ENCODE data around the gene BUB1. TPM values are rescaled to one million over a fixed set of nuclear protein-coding genes. Genes with fewer than 3 reads are reported as not detected.

BUB1 gene
- polyA plus RNA-seq, 1 donor from 2014 or later = 2.4 TPM

- Histone ChIP-seq H3K9ac (ENCODE audit: low read length) (no peak overlapping the region), H4K20me1 (ENCODE audit: insufficient read depth) (no peaks in the 10 kb centered on the region), H3F3A (ENCODE audit: insufficient read depth, low read length, poor library complexity, severe bottlenecking) (no peaks in the 10 kb centered on the region)
Measured at GRCh38 chr2:110718382-110718781, 40.5 kb upstream of the BUB1 start.

DNA sequence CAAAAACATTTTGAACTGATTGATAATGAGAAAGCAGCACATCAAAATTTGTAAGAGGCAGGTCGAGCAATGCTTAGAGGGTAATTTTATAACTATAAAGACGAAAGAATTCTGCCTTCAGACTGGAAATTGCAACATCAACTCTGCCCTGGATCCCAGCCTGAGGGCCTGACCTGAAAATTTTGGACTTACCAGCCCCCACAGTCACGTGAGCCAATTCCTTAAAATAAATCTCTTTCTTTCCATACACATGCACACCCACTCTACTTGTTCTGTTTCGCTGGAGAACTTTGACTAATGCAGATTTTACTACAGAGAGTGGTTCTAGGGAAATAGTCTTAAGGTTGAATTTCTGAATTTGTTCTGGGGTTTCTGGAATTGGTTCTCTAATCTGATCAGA lies 39.9 kb upstream of the BUB1 start:
- H3K9ac ChIP-seq (ENCODE audit: low read length) = no peak overlapping the region
- no peaks in the 10 kb centered on the region for H3K27me3 ChIP-seq (ENCODE audit: insufficient read depth, low read depth, low read length)
- H3F3A ChIP-seq (ENCODE audit: insufficient read depth, low read length, poor library complexity, severe bottlenecking) = no peaks in the 10 kb centered on the region
- H3K9me2 ChIP-seq (ENCODE audit: insufficient read depth, low read length) = no peaks in the 10 kb centered on the region
- H3K9me3 ChIP-seq (ENCODE audit: low read length) = no peaks in the 10 kb centered on the region
- no peaks in the 10 kb centered on the region for H3K79me2 ChIP-seq (replicated peaks; ENCODE audit: insufficient read depth, low read length)
- no peak overlapping the region for H3K27ac ChIP-seq (ENCODE audit: low read length)
- TF ChIP-seq CTCF (IDR thresholded peaks at IDR 0.05; ENCODE audit: poor library complexity, severe bottlenecking) = no peak
- no peak for TF ChIP-seq MXI1 (conservative IDR thresholded peaks at IDR 0.05; ENCODE audit: poor library complexity, severe bottlenecking)
- no peak for TF ChIP-seq TAF1 (IDR thresholded peaks at IDR 0.05; ENCODE audit: low read depth)
- no peak for TF ChIP-seq RAD21 (conservative IDR thresholded peaks at IDR 0.05)
- TF ChIP-seq POLR2AphosphoS5 (IDR thresholded peaks at IDR 0.05) = no peak
- no peak for TF ChIP-seq SMC3 (conservative IDR thresholded peaks at IDR 0.05; ENCODE audit: poor library complexity)
- TF ChIP-seq EP300 (conservative IDR thresholded peaks at IDR 0.05; ENCODE audit: poor library complexity, severe bottlenecking) = no peak
- no peak for TF ChIP-seq EZH2 (IDR thresholded peaks at IDR 0.05; ENCODE audit: borderline replicate concordance, insufficient read depth, low read length, poor library complexity, severe bottlenecking)
- TF ChIP-seq, protein P1, sequence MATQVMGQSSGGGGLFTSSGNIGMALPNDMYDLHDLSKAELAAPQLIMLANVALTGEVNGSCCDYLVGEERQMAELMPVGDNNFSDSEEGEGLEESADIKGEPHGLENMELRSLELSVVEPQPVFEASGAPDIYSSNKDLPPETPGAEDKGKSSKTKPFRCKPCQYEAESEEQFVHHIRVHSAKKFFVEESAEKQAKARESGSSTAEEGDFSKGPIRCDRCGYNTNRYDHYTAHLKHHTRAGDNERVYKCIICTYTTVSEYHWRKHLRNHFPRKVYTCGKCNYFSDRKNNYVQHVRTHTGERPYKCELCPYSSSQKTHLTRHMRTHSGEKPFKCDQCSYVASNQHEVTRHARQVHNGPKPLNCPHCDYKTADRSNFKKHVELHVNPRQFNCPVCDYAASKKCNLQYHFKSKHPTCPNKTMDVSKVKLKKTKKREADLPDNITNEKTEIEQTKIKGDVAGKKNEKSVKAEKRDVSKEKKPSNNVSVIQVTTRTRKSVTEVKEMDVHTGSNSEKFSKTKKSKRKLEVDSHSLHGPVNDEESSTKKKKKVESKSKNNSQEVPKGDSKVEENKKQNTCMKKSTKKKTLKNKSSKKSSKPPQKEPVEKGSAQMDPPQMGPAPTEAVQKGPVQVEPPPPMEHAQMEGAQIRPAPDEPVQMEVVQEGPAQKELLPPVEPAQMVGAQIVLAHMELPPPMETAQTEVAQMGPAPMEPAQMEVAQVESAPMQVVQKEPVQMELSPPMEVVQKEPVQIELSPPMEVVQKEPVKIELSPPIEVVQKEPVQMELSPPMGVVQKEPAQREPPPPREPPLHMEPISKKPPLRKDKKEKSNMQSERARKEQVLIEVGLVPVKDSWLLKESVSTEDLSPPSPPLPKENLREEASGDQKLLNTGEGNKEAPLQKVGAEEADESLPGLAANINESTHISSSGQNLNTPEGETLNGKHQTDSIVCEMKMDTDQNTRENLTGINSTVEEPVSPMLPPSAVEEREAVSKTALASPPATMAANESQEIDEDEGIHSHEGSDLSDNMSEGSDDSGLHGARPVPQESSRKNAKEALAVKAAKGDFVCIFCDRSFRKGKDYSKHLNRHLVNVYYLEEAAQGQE (IDR thresholded peaks at IDR 0.05; ENCODE audit: borderline replicate concordance) = no peak
- no peaks in the 10 kb centered on the region for H3K36me3 ChIP-seq (ENCODE audit: insufficient read depth, low read length)
- no peak overlapping the region for H3K4me3 ChIP-seq (ENCODE audit: low read length)
- H3K4me2 ChIP-seq (ENCODE audit: low read length) = no peak overlapping the region
- no peaks in the 10 kb centered on the region for H4K20me1 ChIP-seq (ENCODE audit: insufficient read depth)
- H2AFZ ChIP-seq (ENCODE audit: low read depth, low read length) = no peak overlapping the region

More at GRCh38 chr2:110718382-110718781, 40.5 kb upstream of the BUB1 start:
- Histone ChIP-seq H3K9me3 (ENCODE audit: low read length) (no peaks in the 10 kb centered on the region), H3K27ac (ENCODE audit: low read length) (no peak overlapping the region), H2AFZ (ENCODE audit: low read depth, low read length) (no peak overlapping the region), H3K4me2 (ENCODE audit: low read length) (no peak overlapping the region), H3K79me2 (replicated peaks; ENCODE audit: insufficient read depth, low read length) (no peaks in the 10 kb centered on the region), H3K4me3 (ENCODE audit: low read length) (no peak overlapping the region), H3K36me3 (ENCODE audit: insufficient read depth, low read length) (no peaks in the 10 kb centered on the region), H3K9me2 (ENCODE audit: insufficient read depth, low read length) (no peaks in the 10 kb centered on the region), H3K27me3 (ENCODE audit: insufficient read depth, low read depth, low read length) (no peaks in the 10 kb centered on the region)
- no peak for TF ChIP-seq CTCF (IDR thresholded peaks at IDR 0.05; ENCODE audit: poor library complexity, severe bottlenecking)
- TF ChIP-seq, protein P1 (IDR thresholded peaks at IDR 0.05; ENCODE audit: borderline replicate concordance) = no peak
- TF ChIP-seq POLR2AphosphoS5 (IDR thresholded peaks at IDR 0.05) = no peak
- no peak for TF ChIP-seq EP300 (conservative IDR thresholded peaks at IDR 0.05; ENCODE audit: poor library complexity, severe bottlenecking)
- no peak for TF ChIP-seq EZH2 (IDR thresholded peaks at IDR 0.05; ENCODE audit: borderline replicate concordance, insufficient read depth, low read length, poor library complexity, severe bottlenecking)
- TF ChIP-seq TAF1 (IDR thresholded peaks at IDR 0.05; ENCODE audit: low read depth) = no peak
- TF ChIP-seq RAD21 (conservative IDR thresholded peaks at IDR 0.05) = no peak
- no peak for TF ChIP-seq MXI1 (conservative IDR thresholded peaks at IDR 0.05; ENCODE audit: poor library complexity, severe bottlenecking)
- TF ChIP-seq SMC3 (conservative IDR thresholded peaks at IDR 0.05; ENCODE audit: poor library complexity) = no peak
